Stimulated activated CD4-positive, alpha-beta T cell treated with anti-CD3 and anti-CD28 coated beads, TNF-alpha, amount 100 ng/mL, for 1 hour (primary cell): ENCODE results near the gene TRIM8.
A peak's percentile ranks its signal among the peaks of the same experiment; 100 is the strongest.

Experiments
- DNase-seq, 3 donors: peaks; one replicate each; pipeline ENCODE4 v3.0.0-alpha.2; 2020; ENCODE audit warnings: low read depth in 3 of 3, low spot score in 1 of 3

Gene TRIM8

DNA sequence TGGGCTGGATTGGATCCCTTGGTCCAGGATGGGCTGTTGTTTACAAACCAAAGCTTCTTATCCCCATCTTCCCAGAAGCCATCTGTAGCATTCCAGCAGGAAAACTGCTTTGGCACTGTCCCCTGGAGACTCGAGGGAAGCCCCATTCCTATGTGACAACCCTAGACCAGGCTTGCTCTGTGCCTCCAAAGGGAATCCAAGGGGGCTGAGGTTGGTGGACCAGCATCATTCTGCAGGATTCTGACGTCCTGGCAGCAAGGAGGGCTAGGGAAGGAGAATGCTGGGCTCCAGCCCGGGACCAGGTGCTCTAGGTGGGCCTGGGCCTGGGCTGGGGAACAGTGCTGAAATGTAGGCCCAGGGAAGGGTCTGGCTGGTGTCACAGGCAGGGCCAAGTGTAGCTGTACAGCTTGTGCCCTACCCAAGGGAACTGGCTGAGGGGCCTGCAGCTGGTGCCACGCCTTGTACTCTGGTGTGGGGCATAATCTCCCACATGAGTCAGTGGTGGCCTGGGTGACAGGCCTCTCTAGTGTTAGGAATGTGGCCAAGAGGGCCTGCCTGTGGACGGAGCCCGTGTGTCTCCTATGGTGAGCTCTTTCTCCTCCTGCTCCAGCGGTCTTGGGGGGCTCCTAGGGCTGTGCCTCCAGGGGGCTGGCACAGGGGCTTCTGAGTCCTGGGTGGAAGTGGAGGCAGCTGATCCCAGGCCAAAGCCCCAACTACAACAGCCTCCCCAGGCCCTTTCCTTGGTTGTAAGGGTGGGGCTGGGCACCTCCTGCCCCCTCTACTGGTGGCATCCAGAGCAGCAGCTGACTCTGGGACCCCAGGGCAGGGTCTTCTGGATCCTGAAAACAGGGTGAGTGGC, 25.2 kb downstream of the TRIM8 start:
- DNase-seq, result no peak

DNA sequence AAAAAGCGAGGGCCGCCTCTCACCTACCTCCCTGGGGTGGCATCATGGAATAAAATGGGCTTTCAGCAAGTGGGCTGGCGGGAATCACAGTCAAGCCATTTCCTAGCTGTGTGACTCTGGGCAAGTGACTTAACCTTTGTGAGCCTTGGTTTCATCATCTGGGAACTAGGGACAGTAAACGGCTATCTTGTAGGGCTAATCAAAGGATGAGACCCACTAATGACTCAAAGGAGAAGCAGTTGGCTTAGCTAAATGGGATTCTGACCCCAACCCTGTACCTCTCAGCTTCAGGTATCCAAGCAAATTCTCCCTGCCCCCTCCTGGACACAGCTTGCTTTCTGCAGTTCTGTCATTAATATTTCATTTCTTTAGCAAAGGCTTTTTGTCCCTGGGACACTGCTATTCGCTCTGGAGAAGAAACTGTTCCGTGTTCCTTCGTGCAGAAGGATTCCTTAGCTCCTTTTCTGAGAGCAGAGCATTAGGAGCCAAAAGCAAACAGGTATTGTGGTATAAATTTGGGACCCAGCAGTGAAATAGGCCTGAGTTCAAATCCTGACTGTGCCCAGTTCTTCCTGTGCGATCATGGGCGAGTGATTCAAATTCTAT, 25.9 kb downstream of the TRIM8 start:
- DNase-seq, result no peak

DNA sequence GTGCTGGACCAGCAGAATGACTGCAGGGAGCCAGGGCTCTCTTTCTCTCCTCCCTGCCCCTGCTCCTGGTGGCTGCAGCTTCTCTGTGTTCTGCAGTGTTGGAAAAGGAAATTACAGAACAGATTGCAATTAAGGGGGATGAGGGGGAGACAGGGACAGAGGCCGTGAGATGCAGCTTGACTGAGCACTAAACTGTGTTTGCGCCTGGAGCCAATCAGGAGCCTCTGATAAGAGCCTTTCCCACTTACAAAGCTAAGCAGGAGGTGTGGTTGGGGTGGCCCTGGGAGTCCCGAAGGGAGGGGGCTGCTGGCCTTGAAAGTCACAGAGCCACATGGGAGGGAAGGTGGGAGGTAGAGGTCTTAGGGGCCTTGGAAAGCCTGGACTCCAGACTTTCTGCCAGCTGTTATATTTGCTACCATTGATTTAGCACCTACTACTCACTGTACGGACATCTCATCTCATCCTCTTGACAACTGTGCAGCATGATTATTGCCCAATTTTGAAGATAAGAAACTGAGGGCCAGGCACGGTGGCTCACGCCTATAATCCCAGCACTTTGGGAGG, 26.7 kb downstream of the TRIM8 start:
- DNase-seq, result no peak

DNA sequence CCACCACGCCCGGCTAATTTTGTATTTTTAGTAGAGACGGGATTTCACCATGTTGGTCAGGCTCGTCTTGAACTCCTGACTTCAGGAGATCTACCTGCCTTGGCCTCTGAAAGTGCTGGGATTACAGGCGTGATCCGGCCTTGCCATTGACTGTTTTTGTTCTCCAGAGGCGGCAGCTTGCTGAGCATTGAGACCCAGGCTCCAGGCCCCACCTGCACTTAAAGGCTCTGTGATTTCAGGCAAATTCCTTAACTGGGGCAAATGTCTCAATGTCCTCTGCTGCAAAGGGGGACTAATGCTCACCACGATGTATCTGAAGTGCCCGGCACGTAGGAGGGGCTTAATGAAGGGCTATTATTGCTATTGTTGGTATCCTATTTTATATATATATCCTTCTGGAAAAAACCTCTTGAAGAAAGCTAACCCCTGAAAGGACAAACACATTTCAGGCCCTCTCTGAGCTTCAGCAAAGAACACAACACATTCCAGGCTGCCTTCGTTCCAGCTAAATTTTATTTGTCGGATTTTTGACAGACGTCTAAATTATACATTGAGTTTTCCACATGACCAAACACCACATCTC, 29.0 kb downstream of the TRIM8 start:
- no peak for DNase-seq

DNA sequence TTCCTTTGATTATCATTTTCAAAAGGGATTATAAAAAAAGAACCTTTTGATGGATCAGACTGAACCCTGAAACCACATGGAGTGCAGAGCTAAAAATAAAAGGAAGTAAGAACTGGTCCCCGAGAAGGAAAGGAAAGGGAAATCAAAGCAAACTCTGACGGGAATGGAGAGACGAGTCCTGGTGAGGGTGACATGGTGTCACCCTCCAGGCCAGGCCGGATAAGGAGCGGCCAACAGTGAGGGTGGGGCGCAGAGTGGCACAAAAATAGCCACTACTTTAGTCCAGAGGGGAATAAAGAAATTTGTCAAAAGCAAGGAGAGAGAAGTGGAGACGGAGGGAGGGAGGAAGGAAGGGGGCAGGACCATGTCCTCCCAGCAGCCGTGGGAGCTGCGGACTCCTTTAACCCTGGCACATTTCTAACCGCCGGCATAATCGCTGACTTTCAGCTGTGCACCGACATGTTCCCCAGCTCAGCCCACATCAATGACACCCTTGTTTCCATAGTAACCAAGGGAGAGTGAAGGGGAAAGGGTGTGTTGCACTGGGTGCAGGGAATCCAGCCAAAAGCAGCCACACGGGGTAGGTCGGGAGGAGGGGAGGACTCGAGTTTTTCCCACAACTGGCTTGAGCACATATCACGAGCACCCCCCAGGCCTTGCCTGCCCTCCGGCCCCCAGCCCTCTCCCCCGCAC, 29.7 kb downstream of the TRIM8 start:
- DNase-seq, result peak in 2 of 3 donors; percentile 41 to 48

GRCh38 chr10:102674566-102674965, 30.3 kb downstream of the TRIM8 start:
- no peak for DNase-seq

- no peak for DNase-seq
Observed at GRCh38 chr10:102675011-102675665, 30.9 kb downstream of the TRIM8 start.

GRCh38 chr10:102675666-102676533, 31.6 kb downstream of the TRIM8 start:
- no peak for DNase-seq

DNA sequence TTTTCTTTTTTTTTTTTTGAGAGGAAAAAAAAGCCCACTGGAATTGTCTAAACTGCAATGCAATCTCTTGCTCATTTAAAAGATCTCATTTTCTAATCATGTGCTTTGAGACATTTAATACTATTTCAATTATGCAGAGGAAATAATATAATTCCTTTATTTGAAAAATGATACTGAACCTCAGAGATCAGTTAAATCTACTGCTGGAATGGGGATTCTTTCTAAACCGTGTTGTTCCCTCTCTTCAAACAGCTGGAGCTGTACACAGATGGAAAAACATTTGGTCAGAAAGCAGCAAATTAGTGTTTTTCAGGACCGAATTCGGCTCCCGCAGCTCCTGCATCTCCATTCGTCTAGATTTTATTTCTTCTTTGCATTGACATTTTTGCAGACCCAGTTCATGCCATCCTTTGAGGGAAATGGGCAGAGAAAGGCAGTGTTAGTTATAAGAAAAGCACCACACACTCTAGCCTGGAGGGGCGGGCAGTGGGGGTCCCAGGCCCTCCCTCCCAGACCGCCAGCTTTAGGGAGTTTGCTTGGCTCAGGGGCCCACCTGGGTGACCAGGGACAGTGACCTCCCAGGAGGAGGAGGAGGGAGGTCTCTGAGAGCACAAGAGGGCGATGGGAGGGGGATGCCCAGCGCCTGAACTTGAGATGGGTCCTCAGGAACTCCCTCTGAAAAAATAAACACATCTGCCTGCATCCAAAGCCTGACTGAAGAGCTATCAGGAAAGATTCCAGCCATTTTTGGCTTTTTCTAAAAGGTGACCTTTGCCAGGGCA, 32.4 kb downstream of the TRIM8 start:
- DNase-seq, result no peak

DNA sequence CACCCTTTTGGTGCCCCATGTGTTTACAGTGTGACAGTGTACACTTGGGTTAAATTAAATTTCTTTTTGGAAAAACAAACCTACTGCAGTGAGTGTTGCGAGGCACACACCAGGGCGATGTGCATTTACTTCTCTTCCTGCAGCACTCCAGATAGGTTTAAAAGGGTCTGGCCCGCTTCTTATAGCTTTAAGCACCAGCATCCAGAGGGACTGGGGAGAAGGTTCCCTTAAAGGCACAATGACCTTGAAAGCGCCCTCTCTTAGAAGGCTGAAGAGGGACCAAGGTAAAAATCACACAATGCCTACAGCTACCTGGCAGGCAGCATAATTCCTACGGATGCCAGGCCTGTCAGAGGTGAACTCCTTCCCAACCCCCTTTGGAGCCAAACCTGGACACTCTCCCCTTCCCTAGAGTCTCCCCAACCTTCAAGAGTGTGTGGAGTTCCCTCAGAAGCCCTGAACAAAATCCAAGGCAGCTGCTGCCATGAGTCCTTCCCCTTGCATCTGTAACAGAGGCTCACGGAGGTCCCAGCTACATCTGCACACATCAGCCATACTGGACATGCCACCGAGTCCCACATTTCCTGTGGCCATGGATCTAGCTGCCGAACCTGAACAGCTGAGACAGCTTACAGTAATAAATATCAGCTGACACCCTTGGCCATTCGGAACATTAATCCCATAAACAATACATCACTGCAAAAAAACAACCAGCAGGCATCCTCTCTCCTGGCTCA, 33.2 kb downstream of the TRIM8 start:
- no peak for DNase-seq

- DNase-seq, result no peak
Observed at GRCh38 chr10:102678068-102678400, 33.8 kb downstream of the TRIM8 start.

GRCh38 chr10:102678842-102679289, 34.6 kb downstream of the TRIM8 start:
- no peak for DNase-seq

- no peak for DNase-seq
Observed at GRCh38 chr10:102679596-102679995, 35.3 kb downstream of the TRIM8 start.

- DNase-seq, result no peak
Observed at GRCh38 chr10:102681696-102682095, 37.4 kb downstream of the TRIM8 start.

GRCh38 chr10:102682416-102682815, 38.1 kb downstream of the TRIM8 start:
- DNase-seq, result no peak

DNA sequence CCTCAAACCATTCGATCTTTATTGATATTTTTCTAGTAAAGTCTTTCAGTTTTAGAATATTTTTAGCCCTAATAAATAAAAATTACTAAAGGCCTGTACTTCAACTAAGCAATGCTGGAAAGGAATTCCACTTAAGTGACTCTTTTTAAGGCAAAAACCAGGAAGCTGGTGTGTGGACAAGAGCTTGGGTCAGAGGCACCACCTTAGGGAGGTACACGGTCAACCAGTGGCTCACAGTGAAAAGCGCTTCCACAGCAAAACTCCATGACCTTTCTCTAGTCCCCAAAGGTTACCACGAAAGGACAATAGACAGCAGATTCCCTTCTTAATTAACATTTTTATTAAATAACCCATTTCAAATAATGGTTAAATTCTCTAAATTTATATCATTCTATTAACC, 38.7 kb downstream of the TRIM8 start:
- no peak for DNase-seq

DNA sequence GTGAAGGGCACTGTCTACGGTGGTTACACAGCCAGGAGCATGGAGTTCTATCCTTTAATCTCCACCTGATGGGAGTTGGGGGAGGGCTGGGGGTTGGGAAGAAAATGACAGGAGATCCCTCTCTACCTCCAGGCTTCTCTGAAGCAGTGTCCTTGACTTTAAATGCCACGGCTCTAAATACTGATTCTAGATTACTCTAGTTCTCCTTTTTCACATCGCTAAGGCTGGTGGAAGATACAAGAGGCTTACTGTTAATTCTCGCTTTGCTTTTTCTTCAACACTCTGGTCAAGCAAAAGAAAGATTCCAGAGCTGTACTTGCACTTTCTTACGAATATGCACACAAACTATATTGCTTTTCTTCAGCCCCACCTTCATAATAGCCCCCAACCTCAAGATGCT, 39.5 kb downstream of the TRIM8 start:
- DNase-seq, result no peak

DNA sequence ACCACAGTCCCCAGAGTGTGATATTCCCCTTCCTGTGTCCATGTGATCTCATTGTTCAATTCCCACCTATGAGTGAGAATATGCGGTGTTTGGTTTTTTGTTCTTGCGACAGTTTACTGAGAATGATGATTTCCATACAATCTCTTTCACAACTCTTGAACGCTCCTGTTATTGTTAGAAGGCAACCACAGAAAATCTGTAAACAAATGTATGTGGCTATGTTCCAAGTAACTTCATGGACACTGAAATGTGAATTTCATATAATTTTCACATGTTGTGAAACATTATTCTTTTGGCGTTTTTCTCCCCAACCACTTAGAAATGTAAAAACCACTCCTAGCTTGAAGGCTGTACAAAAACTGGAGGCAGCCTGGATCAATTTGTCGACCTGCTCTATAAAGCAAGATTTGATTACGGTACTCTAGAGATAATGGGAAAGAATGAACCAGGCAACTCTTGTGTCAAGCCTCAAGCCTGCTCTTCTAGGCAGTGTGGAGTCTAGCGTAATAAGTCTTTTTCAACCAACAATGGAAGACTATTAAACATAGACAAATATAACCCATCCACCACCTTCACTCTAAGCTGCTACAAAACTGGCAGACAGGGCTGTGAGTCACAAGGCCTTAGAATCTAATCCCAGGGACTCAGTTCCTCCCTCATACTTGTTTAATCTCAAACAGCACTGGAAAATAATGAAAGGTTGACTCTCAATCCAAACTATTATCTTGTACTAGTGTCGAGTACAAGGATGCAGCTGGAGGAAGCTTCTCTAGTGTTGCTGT, 47.2 kb downstream of the TRIM8 start:
- DNase-seq, result no peak
